Fibroblast of lung (primary cell): Measurements from ENCODE around the gene WHAMM. TPM values are rescaled to one million over a fixed set of nuclear protein-coding genes. Genes with fewer than 3 reads are reported as not detected.

ENCODE experiments used
- DNase-seq, 2 donors: peaks; one replicate each; pipeline versions ENCODE4 v3.0.0 to v3.0.0-alpha.2; 2010; ENCODE audit warnings: low read depth in 2 of 2
- H2AFZ ChIP-seq: 2 replicates; pipeline ENCODE4 v1.5.1; 2012; ENCODE audit warnings: low read length, control low read depth, inconsistent platforms
- H3K27ac ChIP-seq: 2 replicates; pipeline ENCODE4 v1.5.1; 2011; ENCODE audit warnings: low read length, control low read depth; ENCODE audit not compliant: insufficient read depth
- H3K27me3 ChIP-seq: 2 replicates; pipeline ENCODE4 v1.5.1; 2011; ENCODE audit warnings: mild to moderate bottlenecking, low read length; ENCODE audit not compliant: control insufficient read depth, insufficient read depth
- H3K36me3 ChIP-seq: 2 replicates; pipeline ENCODE4 v1.5.1; 2011; ENCODE audit warnings: low read length; ENCODE audit not compliant: control insufficient read depth, insufficient read depth
- H3K4me1 ChIP-seq: 2 replicates; pipeline ENCODE4 v1.5.1; 2011; ENCODE audit warnings: low read length; ENCODE audit not compliant: control insufficient read depth, insufficient read depth; ENCODE audit errors: extremely low read depth
- H3K4me2 ChIP-seq: 2 replicates; pipeline ENCODE4 v1.5.1; 2011; ENCODE audit warnings: low read length, control low read depth; ENCODE audit not compliant: insufficient read depth; ENCODE audit errors: extremely low read depth
- H3K4me3 ChIP-seq, 4 experiments: fragments of 200-600 bp in 1 of 4; sonication (generic) in 1 of 4; replicated peaks in 1 of 4; 2 replicates each; pipeline ENCODE4 v1.5.1; 2011 to 2016; ENCODE audit warnings: low read length in 4 of 4, low read depth in 3 of 4, mild to moderate bottlenecking in 3 of 4, control low read depth in 2 of 4, inconsistent platforms in 1 of 4, mixed read lengths in 1 of 4; ENCODE audit not compliant: insufficient read depth in 1 of 4; ENCODE audit errors: control extremely low read depth in 1 of 4
- H3K79me2 ChIP-seq: 2 replicates; pipeline ENCODE4 v1.5.1; 2012; ENCODE audit warnings: mild to moderate bottlenecking, low read length, inconsistent platforms; ENCODE audit not compliant: control insufficient read depth, insufficient read depth
- H3K9ac ChIP-seq: 2 replicates; pipeline ENCODE4 v1.5.1; 2011; ENCODE audit warnings: mild to moderate bottlenecking, low read length, control low read depth; ENCODE audit not compliant: insufficient read depth
- H3K9me3 ChIP-seq: 2 replicates; pipeline ENCODE4 v1.5.1; 2012; ENCODE audit warnings: low read depth, low read length; ENCODE audit not compliant: control insufficient read depth, insufficient read depth
- H4K20me1 ChIP-seq: 2 replicates; pipeline ENCODE4 v1.5.1; 2011; ENCODE audit warnings: low read length; ENCODE audit not compliant: control insufficient read depth, insufficient read depth; ENCODE audit errors: extremely low read depth
- EZH2 ChIP-seq: IDR thresholded peaks from 2 replicates; pipeline ENCODE4 v1.5.1; 2012; ENCODE audit warnings: low read length, control low read depth, mild to moderate bottlenecking; ENCODE audit errors: missing control alignments
- polyA plus RNA-seq, 2 donors: library from polyadenylated mRNA; depleted of rRNA in 1 of 2; stranded (reverse) in 1 of 2; unstranded in 1 of 2; fragments of >200 nt; gene quantifications; 2 replicates each; pipeline ENCODE4 v1.2.1, GENCODE V29; 2011 to 2012; ENCODE audit warnings: missing spikeins in 1 of 2
- total RNA-seq: library from RNA; depleted of rRNA; stranded (reverse); fragments of >200 nt; gene quantifications from 2 replicates; pipeline ENCODE4 v1.2.1, GENCODE V29; 2014
- TF ChIP-seq, protein P1 (sequence below), 2 donors: IDR thresholded peaks in 1 of 2; conservative IDR thresholded peaks in 1 of 2; 1 replicate in 1 of 2; 2 replicates in 1 of 2; pipeline ENCODE4 v1.5.1; 2011 to 2012; ENCODE audit warnings: low read length in 2 of 2, control low read depth in 1 of 2, inconsistent platforms in 1 of 2, low read depth in 1 of 2, mild to moderate bottlenecking in 1 of 2

Gene WHAMM
- total and polyA plus RNA-seq, 2 donors (not counting 1 experiment from before 2014, with no cell fraction given) = 5.3 to 5.6 TPM

- no peak for TF ChIP-seq EZH2
- TF ChIP-seq, protein P1, sequence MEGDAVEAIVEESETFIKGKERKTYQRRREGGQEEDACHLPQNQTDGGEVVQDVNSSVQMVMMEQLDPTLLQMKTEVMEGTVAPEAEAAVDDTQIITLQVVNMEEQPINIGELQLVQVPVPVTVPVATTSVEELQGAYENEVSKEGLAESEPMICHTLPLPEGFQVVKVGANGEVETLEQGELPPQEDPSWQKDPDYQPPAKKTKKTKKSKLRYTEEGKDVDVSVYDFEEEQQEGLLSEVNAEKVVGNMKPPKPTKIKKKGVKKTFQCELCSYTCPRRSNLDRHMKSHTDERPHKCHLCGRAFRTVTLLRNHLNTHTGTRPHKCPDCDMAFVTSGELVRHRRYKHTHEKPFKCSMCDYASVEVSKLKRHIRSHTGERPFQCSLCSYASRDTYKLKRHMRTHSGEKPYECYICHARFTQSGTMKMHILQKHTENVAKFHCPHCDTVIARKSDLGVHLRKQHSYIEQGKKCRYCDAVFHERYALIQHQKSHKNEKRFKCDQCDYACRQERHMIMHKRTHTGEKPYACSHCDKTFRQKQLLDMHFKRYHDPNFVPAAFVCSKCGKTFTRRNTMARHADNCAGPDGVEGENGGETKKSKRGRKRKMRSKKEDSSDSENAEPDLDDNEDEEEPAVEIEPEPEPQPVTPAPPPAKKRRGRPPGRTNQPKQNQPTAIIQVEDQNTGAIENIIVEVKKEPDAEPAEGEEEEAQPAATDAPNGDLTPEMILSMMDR (conservative IDR thresholded peaks at IDR 0.05 in 1 of 2, IDR thresholded peaks at IDR 0.05 in 1 of 2; ENCODE audit: low read depth in 1 of 2, low read length in 2 of 2) = no peak
- Histone ChIP-seq H3K79me2 (no peaks in the 10 kb centered on the region), H3K4me2 (no peak overlapping the region), H3K9ac (no peak overlapping the region), H3K27ac (no peak overlapping the region), H4K20me1 (no peaks in the 10 kb centered on the region), H3K9me3 (no peaks in the 10 kb centered on the region), H3K36me3 (no peaks in the 10 kb centered on the region), H3K27me3 (no peaks in the 10 kb centered on the region), H3K4me1 (no peaks in the 10 kb centered on the region), H3K4me3 (no peak overlapping the region), H2AFZ (no peak overlapping the region)
- DNase-seq = no peak
Measured at GRCh38 chr15:82873000-82873680, 63.7 kb downstream of the WHAMM start.

DNA sequence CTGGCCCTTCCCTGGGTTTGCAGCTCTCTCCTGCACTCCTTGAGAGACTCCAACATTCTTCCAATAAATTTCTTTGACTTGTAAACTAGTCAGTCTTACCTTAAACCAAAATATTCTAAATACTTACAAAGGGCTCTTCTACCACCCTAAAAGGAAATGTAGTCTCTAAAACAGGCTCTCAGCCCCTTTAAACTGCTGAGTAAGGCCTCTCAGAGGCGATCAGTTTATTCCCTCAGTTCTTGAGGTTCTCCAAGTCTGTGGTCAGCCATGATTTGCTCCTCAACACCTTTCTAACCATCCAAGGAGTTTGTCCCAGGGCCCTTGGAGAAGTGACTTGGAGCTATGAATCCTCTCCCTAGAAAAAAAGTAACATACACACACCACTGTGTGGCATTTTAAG, 64.8 kb downstream of the WHAMM start:
- Histone ChIP-seq H3K27ac (no peak overlapping the region), H4K20me1 (no peaks in the 10 kb centered on the region), H3K9ac (no peak overlapping the region), H3K4me2 (no peak overlapping the region), H3K9me3 (no peaks in the 10 kb centered on the region), H3K79me2 (no peaks in the 10 kb centered on the region), H3K36me3 (no peaks in the 10 kb centered on the region), H3K4me3 (no peak overlapping the region), H3K4me1 (no peaks in the 10 kb centered on the region), H3K27me3 (no peaks in the 10 kb centered on the region), H2AFZ (no peak overlapping the region)
- no peak for DNase-seq
- TF ChIP-seq, protein P1 (conservative IDR thresholded peaks at IDR 0.05 in 1 of 2, IDR thresholded peaks at IDR 0.05 in 1 of 2; ENCODE audit: low read depth in 1 of 2, low read length in 2 of 2) = no peak
- no peak for TF ChIP-seq EZH2

- H3K4me3 ChIP-seq = no peak overlapping the region
- H3K27ac ChIP-seq = no peak overlapping the region
- H3K27me3 ChIP-seq = no peaks in the 10 kb centered on the region
- no peaks in the 10 kb centered on the region for H4K20me1 ChIP-seq
- no peak overlapping the region for H2AFZ ChIP-seq
- no peak for TF ChIP-seq EZH2
- TF ChIP-seq, protein P1 (conservative IDR thresholded peaks at IDR 0.05 in 1 of 2, IDR thresholded peaks at IDR 0.05 in 1 of 2; ENCODE audit: low read depth in 1 of 2, low read length in 2 of 2) = no peak
- DNase-seq = no peak
- H3K36me3 ChIP-seq = no peaks in the 10 kb centered on the region
- no peaks in the 10 kb centered on the region for H3K9me3 ChIP-seq
- no peak overlapping the region for H3K4me2 ChIP-seq
- H3K4me1 ChIP-seq = no peaks in the 10 kb centered on the region
- H3K9ac ChIP-seq = no peak overlapping the region
- no peaks in the 10 kb centered on the region for H3K79me2 ChIP-seq
Measured at GRCh38 chr15:82874961-82875360, 65.5 kb downstream of the WHAMM start.
